Type B pancreatic cell (in vitro differentiated cells): ENCODE results near the gene REL. TPM values are rescaled to one million over a fixed set of nuclear protein-coding genes. Genes with fewer than 3 reads are reported as not detected.

Experiments used
- DNase-seq: peaks from one replicate; pipeline ENCODE4 v3.0.0; 2021; ENCODE audit warnings: mixed read lengths; ENCODE audit not compliant: unreplicated experiment; ENCODE audit errors: extremely low spot score
- H3K27ac Mint-ChIP-seq: 2 replicates; pipeline ENCODE4 v1.8.0; 2021; ENCODE audit warnings: mild to moderate bottlenecking, mixed read lengths
- H3K27me3 Mint-ChIP-seq: 2 replicates; pipeline ENCODE4 v1.8.0; 2021; ENCODE audit warnings: mixed read lengths
- H3K36me3 Mint-ChIP-seq: 2 replicates; pipeline ENCODE4 v1.8.0; 2021; ENCODE audit warnings: mixed read lengths
- H3K4me1 Mint-ChIP-seq: one replicate; pipeline ENCODE4 v1.8.0; 2021; ENCODE audit warnings: mixed read lengths; ENCODE audit not compliant: unreplicated experiment
- H3K4me3 Mint-ChIP-seq: 2 replicates; pipeline ENCODE4 v1.8.0; 2021; ENCODE audit warnings: mild to moderate bottlenecking, mixed read lengths
- H3K9me3 Mint-ChIP-seq: 2 replicates; pipeline ENCODE4 v1.8.0; 2021; ENCODE audit warnings: mixed read lengths
- CTCF ChIP-seq: fragments of 200-600 bp; sonication (generic); conservative IDR thresholded peaks from 2 replicates; pipeline ENCODE4 v1.5.0; 2021; ENCODE audit warnings: antibody characterized with exemption, mild to moderate bottlenecking
- long read RNA-seq: library from polyadenylated mRNA; unstranded; transcript quantifications from one replicate; pipeline ENCODE4 v2.0.0, GENCODE V29; 2020
- total RNA-seq: library from RNA; stranded (reverse); gene quantifications from 2 replicates; pipeline ENCODE4 v1.2.1, GENCODE V29; 2021; ENCODE audit warnings: low replicate concordance

Gene REL
- total RNA-seq = 10.7 and 11.3 TPM in 2 replicates
- long read RNA-seq, partial matches to known transcripts = 0 of 3 reads
- long read RNA-seq, other reads (novel, unspliced or antisense) = 3 of 3 reads

GRCh38 chr2:60881047-60881932, at the start of gene REL:
Gene REL, plus strand, starts transcription at chr2:60881574. Its CDS starts 267 bp downstream, at chr2:60881841.
- Mint-ChIP-seq H3K4me3 (peak within 1 kb of the TSS; percentile 97), H3K27me3 (no peaks in the 10 kb centered on the region), H3K9me3 (no peaks in the 10 kb centered on the region), H3K4me1 (peaks cover 23% of the 10 kb centered on the region), H3K36me3 (no peaks in the 10 kb centered on the region), H3K27ac (peak within 1 kb of the TSS; percentile 100)
- TF ChIP-seq CTCF = peak; percentile 4
- peak; percentile 93 for DNase-seq

DNA sequence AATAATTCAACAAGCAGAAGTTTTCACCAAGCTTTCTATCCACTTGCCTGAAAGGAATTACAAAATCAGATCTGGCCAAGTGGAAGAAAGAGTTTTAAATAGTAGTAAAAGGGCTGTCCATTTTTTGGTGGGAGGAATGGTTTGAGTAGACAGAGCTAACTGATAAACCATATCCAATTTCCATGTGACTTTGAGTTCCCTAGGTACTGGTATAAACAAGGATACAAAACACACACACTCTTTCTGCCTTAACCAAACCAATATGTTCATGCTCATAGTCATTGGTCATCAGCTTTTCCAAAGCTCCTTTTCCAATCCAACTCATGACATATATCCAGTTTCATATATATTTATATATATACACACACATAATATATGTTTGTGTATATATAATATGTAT, 49.5 kb upstream of the REL start:
- Mint-ChIP-seq H3K36me3 (no peaks in the 10 kb centered on the region), H3K4me1 (no peaks in the 10 kb centered on the region), H3K9me3 (peaks cover 5% of the 10 kb centered on the region), H3K27me3 (peaks cover 19% of the 10 kb centered on the region), H3K4me3 (no peak overlapping the region), H3K27ac (no peak overlapping the region)
- TF ChIP-seq CTCF = no peak
- no peak for DNase-seq

GRCh38 chr2:60832621-60833020, 48.8 kb upstream of the REL start:
- Mint-ChIP-seq H3K9me3 (peaks cover 5% of the 10 kb centered on the region), H3K4me1 (no peaks in the 10 kb centered on the region), H3K27ac (no peak overlapping the region), H3K27me3 (peaks cover 16% of the 10 kb centered on the region), H3K36me3 (no peaks in the 10 kb centered on the region), H3K4me3 (no peak overlapping the region)
- DNase-seq = no peak
- no peak for TF ChIP-seq CTCF

DNA sequence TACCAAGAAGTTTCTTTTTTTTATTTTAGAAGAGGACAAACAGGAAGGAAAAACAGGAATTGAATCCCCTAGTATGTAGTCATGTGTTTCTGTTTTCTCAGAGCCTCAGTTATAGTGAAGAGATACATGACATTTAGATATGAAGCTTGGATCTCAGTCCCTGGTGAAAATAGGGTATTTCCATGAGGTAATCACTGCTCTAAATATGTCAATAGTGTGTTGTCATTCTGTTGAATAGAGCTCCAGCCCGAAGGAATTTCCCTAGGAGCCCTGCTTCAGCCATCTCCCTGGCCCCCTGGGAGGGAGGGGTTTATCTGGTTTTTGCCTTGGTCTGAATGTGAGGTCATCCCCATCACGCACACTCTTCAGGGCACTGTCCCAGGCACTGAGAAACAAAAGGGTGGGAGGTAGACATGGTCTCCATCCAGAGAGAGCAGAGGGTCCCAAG, 47.1 kb upstream of the REL start:
- peaks cover 16% of the 10 kb centered on the region for H3K27me3 Mint-ChIP-seq
- H3K4me1 Mint-ChIP-seq = peaks cover 4% of the 10 kb centered on the region
- no peak for DNase-seq
- H3K4me3 Mint-ChIP-seq = no peak overlapping the region
- peaks cover 5% of the 10 kb centered on the region for H3K9me3 Mint-ChIP-seq
- no peaks in the 10 kb centered on the region for H3K36me3 Mint-ChIP-seq
- TF ChIP-seq CTCF = no peak
- no peak overlapping the region for H3K27ac Mint-ChIP-seq

DNA sequence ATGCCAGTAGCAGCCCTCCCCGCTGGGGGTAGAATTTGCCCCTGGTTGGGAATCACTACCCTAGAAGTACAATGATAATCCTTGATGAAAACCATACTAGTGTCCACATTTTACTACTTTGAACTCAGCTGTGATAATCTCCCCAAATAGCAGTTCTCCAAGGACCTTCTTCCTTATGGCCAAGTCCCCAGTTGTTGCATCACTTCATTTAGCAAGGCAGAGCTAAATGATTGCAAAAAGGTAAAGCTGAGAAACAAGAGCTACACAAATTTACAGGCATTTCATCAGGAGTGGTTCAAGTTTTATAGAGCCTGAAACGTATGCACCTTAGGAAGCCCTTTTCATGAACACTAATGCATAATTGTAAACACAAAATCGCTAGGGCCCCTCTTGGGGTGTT, 44.9 kb upstream of the REL start:
- Mint-ChIP-seq H3K4me3 (no peak overlapping the region), H3K36me3 (no peaks in the 10 kb centered on the region), H3K27ac (no peak overlapping the region), H3K9me3 (no peaks in the 10 kb centered on the region), H3K4me1 (peaks cover 4% of the 10 kb centered on the region), H3K27me3 (peaks cover 10% of the 10 kb centered on the region)
- DNase-seq = no peak
- TF ChIP-seq CTCF = no peak
